ENCODE data around the gene EXD3.

Gene EXD3

DNA sequence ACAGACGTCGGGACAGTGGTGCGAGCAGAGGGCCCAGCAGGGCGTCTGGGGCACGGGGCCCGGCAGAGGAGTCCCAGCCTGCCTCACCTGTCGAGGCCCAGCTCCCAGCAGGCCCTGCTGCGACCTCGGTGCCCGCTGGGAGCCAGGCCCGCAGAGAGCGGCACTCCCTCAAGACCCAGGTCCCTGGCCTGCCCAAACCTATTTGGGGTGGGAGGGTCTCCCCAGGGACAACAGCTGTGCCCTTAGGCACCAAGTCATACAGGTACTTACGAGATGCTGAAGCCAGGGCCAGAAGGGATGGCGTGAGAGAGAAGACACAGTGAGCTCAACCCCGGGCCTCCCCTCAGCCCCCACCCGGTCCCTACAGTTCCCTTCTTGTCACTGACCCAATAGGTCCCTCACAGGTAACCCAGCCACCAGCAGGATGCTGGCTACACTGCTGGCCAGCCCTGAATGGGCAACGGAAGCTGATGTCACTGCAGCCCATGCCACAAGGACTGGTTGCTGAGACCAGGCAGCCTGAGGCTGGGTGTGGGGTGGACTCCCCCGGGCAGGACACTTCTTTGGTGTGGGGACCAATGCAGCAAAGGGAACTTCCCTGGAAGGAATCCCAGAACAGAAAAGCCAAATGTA is 32.5 kb upstream of the EXD3 start:
- peak overlapping the region; percentile 74 for H3K27ac ChIP-seq
- TF ChIP-seq, protein P1, sequence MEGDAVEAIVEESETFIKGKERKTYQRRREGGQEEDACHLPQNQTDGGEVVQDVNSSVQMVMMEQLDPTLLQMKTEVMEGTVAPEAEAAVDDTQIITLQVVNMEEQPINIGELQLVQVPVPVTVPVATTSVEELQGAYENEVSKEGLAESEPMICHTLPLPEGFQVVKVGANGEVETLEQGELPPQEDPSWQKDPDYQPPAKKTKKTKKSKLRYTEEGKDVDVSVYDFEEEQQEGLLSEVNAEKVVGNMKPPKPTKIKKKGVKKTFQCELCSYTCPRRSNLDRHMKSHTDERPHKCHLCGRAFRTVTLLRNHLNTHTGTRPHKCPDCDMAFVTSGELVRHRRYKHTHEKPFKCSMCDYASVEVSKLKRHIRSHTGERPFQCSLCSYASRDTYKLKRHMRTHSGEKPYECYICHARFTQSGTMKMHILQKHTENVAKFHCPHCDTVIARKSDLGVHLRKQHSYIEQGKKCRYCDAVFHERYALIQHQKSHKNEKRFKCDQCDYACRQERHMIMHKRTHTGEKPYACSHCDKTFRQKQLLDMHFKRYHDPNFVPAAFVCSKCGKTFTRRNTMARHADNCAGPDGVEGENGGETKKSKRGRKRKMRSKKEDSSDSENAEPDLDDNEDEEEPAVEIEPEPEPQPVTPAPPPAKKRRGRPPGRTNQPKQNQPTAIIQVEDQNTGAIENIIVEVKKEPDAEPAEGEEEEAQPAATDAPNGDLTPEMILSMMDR (conservative IDR thresholded peaks at IDR 0.05; ENCODE audit: low read depth) = no peak
- ChIA-PET CTCF (interaction anchor here (0.6 to 2.1 kb wide), 2 partner anchors 9 to 10 kb away, joined by 4 to 7 read pairs; no protein-coding TSS in a partner anchor), POLR2A (ENCODE audit: low non-redundant PET) (interaction anchor here (0.6 kb wide), 2 partner anchors 14 to 153 kb away, joined by 5 to 7 read pairs; partner anchors contain the start of gene NRARP)
- no peak for DNase-seq (ENCODE audit: low spot score)

DNA sequence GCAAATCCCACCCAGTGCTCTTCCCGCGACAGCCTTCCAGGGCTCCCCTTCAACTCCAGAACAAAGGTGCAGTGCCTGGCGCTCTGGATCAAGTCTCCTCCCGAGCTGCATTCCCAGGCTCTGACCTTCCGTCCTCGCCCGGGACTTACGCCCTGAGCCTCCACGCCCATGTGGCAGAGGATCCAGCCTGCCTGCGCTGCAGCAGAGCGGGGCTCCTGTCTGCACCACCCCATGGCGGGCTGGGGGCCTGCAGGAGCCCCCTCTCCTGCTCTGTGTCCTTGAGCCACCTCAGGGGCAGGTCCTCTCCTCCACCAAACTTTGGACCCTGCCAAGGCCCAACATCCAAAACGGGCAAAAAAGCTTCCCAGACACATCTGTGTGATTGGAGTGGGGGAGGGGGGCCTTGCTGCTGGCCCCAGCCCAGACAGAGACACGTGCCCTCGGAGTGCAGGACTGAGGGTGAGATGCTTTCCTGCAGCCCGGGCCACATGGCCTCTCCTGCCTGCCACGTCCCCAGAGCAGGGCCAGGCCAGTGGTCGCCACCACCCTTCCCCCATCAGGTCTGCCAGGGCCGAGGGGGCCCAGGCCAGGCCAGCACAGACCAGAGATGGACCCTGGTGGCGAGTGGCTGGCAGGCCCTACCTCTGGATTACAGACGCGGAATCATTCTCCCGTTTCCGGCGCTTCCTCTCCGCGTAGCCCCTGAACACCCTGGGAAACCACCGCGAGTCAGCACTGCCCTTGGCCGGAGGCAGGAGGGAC is 31.8 kb upstream of the EXD3 start:
- DNase-seq (ENCODE audit: low spot score) = no peak
- H3K27ac ChIP-seq = peak overlapping the region; percentile 74
- ChIA-PET CTCF (interaction anchor here (0.6 kb wide), 2 partner anchors 9 to 507 kb away, joined by 4 read pairs; no protein-coding TSS in a partner anchor), POLR2A (ENCODE audit: low non-redundant PET) (interaction anchor here (0.6 kb wide), 1 partner anchor 13 kb away, joined by 5 read pairs; no protein-coding TSS in a partner anchor)
- TF ChIP-seq, protein P1 (conservative IDR thresholded peaks at IDR 0.05; ENCODE audit: low read depth) = no peak

DNA sequence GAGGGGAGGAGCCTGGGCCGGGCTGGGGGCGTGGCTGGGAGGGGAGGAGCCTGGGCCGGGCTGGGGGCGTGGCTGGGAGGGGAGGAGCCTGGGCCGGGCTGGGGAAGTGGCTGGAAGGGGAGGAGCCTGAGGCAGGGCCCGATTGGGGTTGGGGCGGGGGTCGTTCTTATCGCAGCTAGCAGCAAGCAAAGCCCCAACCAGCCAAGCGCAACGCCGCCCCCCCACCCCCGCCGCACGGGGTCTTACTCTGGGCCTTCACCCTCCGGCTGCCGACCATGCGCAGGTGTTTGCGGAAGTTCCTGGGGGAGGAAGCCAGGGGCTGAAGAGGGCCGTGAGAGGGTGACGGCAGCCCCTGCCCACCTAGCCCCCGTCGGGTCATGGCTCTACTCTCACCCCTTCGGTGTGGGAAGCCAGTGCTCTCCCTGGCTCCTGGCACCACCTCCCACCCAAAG is 31.2 kb upstream of the EXD3 start:
- TF ChIP-seq, protein P1 (conservative IDR thresholded peaks at IDR 0.05; ENCODE audit: low read depth) = no peak
- ChIA-PET CTCF (interaction anchor here (0.6 kb wide), 1 partner anchor 506 kb away, joined by 4 read pairs; no protein-coding TSS in a partner anchor), POLR2A (ENCODE audit: low non-redundant PET) (no interaction called here)
- peak overlapping the region; percentile 74 for H3K27ac ChIP-seq
- no peak for DNase-seq (ENCODE audit: low spot score)

DNA sequence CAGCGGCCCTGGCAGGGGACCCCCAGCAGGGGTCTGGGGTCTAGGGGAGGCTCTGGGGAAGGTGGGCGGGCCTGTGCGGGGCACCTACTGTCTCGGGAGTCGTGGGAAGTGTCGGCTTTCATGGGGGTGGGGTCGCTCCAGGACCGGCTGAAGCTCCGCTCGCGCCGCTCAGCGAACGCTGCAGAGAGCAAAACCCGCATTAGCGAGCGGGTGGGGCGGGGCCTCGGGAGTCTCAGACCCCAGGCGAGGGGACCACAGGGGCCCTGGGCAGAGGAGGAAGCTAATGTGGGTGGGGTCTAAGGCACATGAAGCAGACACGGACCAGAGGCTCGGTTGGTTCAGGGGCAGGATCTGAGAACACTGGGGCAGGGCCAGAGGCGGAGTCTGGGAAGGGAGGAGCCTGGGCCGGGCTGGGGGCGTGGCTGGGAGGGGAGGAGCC is 30.7 kb upstream of the EXD3 start:
- DNase-seq (ENCODE audit: low spot score) = peak; percentile 85
- ChIA-PET POLR2A (ENCODE audit: low non-redundant PET) (no interaction called here), CTCF (interaction anchor here (0.6 to 1.3 kb wide), 3 partner anchors 9 to 427 kb away, joined by 3 to 4 read pairs (median 3); no protein-coding TSS in a partner anchor)
- peak overlapping the region; percentile 74 for H3K27ac ChIP-seq
- TF ChIP-seq, protein P1 (conservative IDR thresholded peaks at IDR 0.05; ENCODE audit: low read depth) = no peak

DNA sequence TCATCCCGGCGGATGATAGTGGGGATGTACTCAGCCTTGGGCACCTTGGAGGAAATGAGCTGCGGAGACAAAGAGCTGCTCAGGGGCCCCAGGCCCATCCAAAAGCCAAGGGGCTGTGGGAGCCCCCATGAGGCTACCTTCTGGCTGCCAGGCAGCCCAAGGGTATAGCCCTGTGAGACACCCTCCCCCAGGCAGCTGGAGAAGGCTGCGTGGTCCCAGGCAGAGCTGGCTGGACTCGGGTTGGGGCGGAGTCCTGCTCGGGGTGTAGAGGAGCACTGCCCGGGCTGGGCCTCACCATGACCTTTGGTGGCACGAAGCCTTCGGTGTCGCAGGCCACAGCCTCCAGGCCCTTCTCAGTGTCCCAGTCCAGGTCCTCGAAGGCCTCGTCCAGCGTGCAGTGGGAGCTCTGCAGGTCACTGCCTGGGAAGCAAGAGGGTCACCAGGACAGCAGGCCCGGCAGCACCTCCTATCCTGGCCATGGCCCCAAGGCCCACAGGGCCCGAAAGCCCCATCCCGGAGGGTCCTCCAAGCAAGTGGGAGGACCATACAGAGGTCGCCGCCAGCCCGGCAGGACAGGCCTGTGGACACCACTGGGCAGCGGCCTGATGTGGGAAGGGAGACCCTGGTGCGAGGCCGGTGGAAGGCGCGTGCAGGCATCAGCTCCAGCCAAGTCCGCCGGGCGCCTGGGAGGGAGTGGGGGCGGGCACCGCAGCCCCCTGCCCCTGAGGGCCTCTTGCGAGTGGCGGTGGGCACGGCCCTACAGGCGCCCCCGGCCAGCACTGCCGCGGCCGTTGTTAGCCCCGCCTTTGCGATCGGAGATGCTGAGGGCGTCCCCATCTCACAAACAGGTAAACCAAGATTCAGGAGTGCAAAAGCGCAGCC is 30.0 kb upstream of the EXD3 start:
- ChIA-PET POLR2A (ENCODE audit: low non-redundant PET) (no interaction called here), CTCF (interaction anchor here (0.5 to 1.3 kb wide), 4 partner anchors 8 to 426 kb away, joined by 3 to 4 read pairs (median 4); no protein-coding TSS in a partner anchor)
- no peak for DNase-seq (ENCODE audit: low spot score)
- TF ChIP-seq, protein P1 (conservative IDR thresholded peaks at IDR 0.05; ENCODE audit: low read depth) = no peak
- peak overlapping the region; percentile 74 for H3K27ac ChIP-seq

Measured in RWPE1 (cell line).